ENCODE measurements around the gene GAREM1. TPM values are rescaled to one million over a fixed set of nuclear protein-coding genes. Genes with fewer than 3 reads are reported as not detected.

Gene GAREM1
- total and polyA plus RNA-seq, 2 of the 8 experiments (the other 6 are each of a cell fraction or from before 2014, with no cell fraction given): 3.6 to 9.2 TPM

GRCh38 chr18:32353257-32353656, 117.4 kb downstream of the GAREM1 start (continued):
- no peak for TF ChIP-seq JUN (IDR thresholded peaks at IDR 0.05; ENCODE audit: low read depth, low read length)
- no peak for TF ChIP-seq MAFK (IDR thresholded peaks at IDR 0.05; ENCODE audit: low read depth, low read length)
- no peak for TF ChIP-seq POLR2A (IDR thresholded peaks at IDR 0.05; ENCODE audit: control extremely low read depth in 1 of 2, low read depth in 2 of 2, low read length in 2 of 2)
- no peak for TF ChIP-seq CBX5 (IDR thresholded peaks at IDR 0.05; ENCODE audit: low read depth, low read length)
- TF ChIP-seq CEBPB (IDR thresholded peaks at IDR 0.05; ENCODE audit: low read depth, low read length): no peak

Data from H1 (cell line).